Tibial nerve (tissue), 4 donors: ENCODE measurements around the gene KIF3B. TPM values are rescaled to one million over a fixed set of nuclear protein-coding genes. Genes with fewer than 3 reads are reported as not detected.

Source experiments
- DNase-seq, 2 donors: peaks; one replicate each; pipeline ENCODE4 v3.0.0-alpha.2; 2019; ENCODE audit warnings: low spot score in 2 of 2
- H3K27ac ChIP-seq, 4 donors: fragments of 200-600 bp; sonication (generic) in 3 of 4; one replicate each; pipeline ENCODE4 v1.5.1; 2017 to 2019; ENCODE audit warnings: mild to moderate bottlenecking in 1 of 4
- H3K27me3 ChIP-seq, 2 donors: fragments of 200-600 bp; sonication (generic) in 1 of 2; one replicate each; pipeline versions ENCODE4 v1.5.1 to v1.6.0; 2017 to 2019
- H3K36me3 ChIP-seq, 3 donors: fragments of 200-600 bp; sonication (generic); one replicate each; pipeline ENCODE4 v1.5.1; 2018 to 2019
- H3K4me1 ChIP-seq, 4 donors: fragments of 200-600 bp; sonication (generic) in 3 of 4; one replicate each; pipeline ENCODE4 v1.5.1; 2017 to 2019
- H3K4me3 ChIP-seq, 4 donors: fragments of 200-600 bp; sonication (generic) in 3 of 4; one replicate each; pipeline ENCODE4 v1.5.1; 2017 to 2019; ENCODE audit warnings: mild to moderate bottlenecking in 1 of 4, moderate library complexity in 1 of 4
- H3K9me3 ChIP-seq, 4 donors: fragments of 200-600 bp; sonication (generic) in 3 of 4; one replicate each; pipeline ENCODE4 v1.5.1; 2017 to 2019
- EP300 ChIP-seq, 2 donors: sonication (generic); formaldehyde crosslinking; IDR thresholded peaks; one replicate each; pipeline ENCODE4 v1.6.1; 2017; ENCODE audit warnings: antibody characterized with exemption in 2 of 2, mild to moderate bottlenecking in 1 of 2
- POLR2A ChIP-seq, 2 donors: fragments of 450-650 bp; IDR thresholded peaks; one replicate each; pipeline ENCODE4 v1.6.1; 2017; ENCODE audit warnings: antibody characterized with exemption in 2 of 2, mild to moderate bottlenecking in 2 of 2, moderate library complexity in 2 of 2
- WGBS, 2 donors: methylation state at CpG; one replicate each; pipeline ENCODE4 v1.1.5; 2018; 5-methylcytosine and 5-hydroxymethylcytosine counted together
- total RNA-seq, 4 donors: library from RNA; depleted of rRNA; stranded (reverse); fragments of >200 nt; gene quantifications; one replicate each; pipeline ENCODE4 v1.1.0, GENCODE V29; 2016
- TF ChIP-seq, protein P1 (sequence below), 5 experiments: fragments of 200-600 bp in 3 of 5; fragments of 450-650 bp in 2 of 5; sonication (generic) in 3 of 5; IDR thresholded peaks; one replicate each; pipeline ENCODE4 v1.5.1; 2016 to 2019; ENCODE audit warnings: antibody characterized with exemption in 5 of 5, mild to moderate bottlenecking in 3 of 5, moderate library complexity in 2 of 5

The KIF3B gene
- total RNA-seq, 4 donors from 2014 or later, result 27.3 to 32.9 (median 31.7) TPM

DNA sequence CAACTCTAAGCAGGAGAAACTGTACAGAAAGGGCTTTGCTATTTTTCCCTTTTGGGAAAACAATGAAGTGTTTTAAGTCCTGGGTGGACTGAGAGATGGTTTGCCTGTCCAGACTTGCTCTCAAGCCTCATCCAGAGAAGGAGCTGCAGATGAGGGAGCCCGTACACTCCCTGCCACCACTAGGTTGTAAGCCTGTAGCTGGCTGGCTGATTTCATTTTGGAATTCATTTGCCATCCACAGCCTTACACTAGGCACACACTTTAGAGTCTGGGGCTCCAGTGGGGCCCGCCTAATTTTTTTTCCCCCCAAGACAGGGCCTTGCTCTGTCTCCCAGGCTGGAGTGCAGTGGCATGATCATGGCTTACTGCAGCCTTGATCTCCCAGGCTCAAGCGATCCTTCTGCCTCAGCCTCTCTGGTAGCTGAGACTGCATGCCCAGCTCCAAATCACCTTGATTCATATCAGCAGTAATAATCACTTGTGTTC lies 41.4 kb upstream of the KIF3B start:
- TF ChIP-seq, protein P1, sequence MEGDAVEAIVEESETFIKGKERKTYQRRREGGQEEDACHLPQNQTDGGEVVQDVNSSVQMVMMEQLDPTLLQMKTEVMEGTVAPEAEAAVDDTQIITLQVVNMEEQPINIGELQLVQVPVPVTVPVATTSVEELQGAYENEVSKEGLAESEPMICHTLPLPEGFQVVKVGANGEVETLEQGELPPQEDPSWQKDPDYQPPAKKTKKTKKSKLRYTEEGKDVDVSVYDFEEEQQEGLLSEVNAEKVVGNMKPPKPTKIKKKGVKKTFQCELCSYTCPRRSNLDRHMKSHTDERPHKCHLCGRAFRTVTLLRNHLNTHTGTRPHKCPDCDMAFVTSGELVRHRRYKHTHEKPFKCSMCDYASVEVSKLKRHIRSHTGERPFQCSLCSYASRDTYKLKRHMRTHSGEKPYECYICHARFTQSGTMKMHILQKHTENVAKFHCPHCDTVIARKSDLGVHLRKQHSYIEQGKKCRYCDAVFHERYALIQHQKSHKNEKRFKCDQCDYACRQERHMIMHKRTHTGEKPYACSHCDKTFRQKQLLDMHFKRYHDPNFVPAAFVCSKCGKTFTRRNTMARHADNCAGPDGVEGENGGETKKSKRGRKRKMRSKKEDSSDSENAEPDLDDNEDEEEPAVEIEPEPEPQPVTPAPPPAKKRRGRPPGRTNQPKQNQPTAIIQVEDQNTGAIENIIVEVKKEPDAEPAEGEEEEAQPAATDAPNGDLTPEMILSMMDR (IDR thresholded peaks at IDR 0.05), result no peak
- no peak for TF ChIP-seq POLR2A (IDR thresholded peaks at IDR 0.05)
- no peak for TF ChIP-seq EP300 (IDR thresholded peaks at IDR 0.05)
- peaks cover 0 to 63% (median 11%) of the 10 kb centered on the region in 3 donors for H3K36me3 ChIP-seq

DNA sequence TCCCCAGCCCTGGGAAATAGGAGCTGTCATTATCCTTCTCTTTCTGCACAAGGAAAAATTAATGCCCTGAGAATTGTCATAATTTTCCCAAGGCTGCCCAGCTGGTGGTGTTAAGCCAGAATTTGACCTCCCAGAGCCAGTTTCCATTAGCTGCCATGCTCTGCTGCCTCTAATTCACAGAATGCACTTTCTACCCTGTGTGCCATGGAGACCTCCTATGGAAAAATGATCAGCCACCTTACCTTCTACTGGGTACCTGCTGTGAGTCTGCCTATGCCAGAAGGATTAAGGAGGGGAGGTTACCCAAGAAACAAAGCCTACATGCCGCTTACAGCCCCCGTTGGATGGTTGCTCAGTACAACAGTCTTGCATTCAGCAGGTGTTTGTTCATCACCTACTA lies 40.6 kb upstream of the KIF3B start:
- peaks cover 0 to 5% (median 0%) of the 10 kb centered on the region in 4 donors for H3K4me1 ChIP-seq
- no peak for DNase-seq
- TF ChIP-seq, protein P1 (IDR thresholded peaks at IDR 0.05), result no peak
- TF ChIP-seq POLR2A (IDR thresholded peaks at IDR 0.05) (no peak), EP300 (IDR thresholded peaks at IDR 0.05) (no peak)
- no peak overlapping the region for H3K27ac ChIP-seq
- no peaks in the 10 kb centered on the region for H3K27me3 ChIP-seq
- H3K4me3 ChIP-seq, result no peak overlapping the region
- H3K36me3 ChIP-seq, result peaks cover 0 to 56% (median 11%) of the 10 kb centered on the region in 3 donors
- H3K9me3 ChIP-seq, result no peaks in the 10 kb centered on the region
- WGBS, 2 donors, result 91 to 95% methylated on average over 2 of the region's 2 CpGs

More for the DNA sequence above, 41.4 kb upstream of the KIF3B start:
- H3K4me3 ChIP-seq, result no peak overlapping the region
- H3K4me1 ChIP-seq, result peaks cover 0 to 6% (median 0%) of the 10 kb centered on the region in 4 donors
- no peaks in the 10 kb centered on the region for H3K9me3 ChIP-seq
- WGBS, 2 donors, result 90 to 91% methylated on average over 3 of the region's 3 CpGs
- DNase-seq, result no peak
- no peaks in the 10 kb centered on the region for H3K27me3 ChIP-seq
- H3K27ac ChIP-seq, result no peak overlapping the region

DNA sequence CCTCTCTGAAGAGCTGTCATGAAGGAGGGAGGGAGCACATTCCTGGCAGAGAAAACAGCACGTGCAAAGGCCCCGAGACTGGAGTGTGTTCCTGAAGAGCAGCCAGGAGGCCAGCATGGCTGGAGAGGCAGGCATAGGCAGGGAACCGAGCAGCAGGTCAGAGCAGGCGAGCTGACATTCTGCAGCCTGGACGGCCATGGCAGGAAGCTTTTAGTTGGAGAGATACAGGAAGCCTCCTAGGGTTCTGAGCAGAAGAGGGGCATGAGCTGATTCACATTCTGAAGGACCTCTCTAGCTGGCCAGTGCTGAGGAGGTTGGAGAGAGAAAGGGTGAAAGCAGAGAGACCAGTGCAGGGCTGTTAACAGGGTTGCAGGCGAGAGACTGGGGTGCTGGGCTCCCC lies 40.0 kb upstream of the KIF3B start:
- DNase-seq, result no peak
- 83 to 84% methylated on average over 6 of the region's 6 CpGs for WGBS, 2 donors
- no peaks in the 10 kb centered on the region for H3K9me3 ChIP-seq
- no peaks in the 10 kb centered on the region for H3K4me1 ChIP-seq
- no peak overlapping the region for H3K27ac ChIP-seq
- H3K27me3 ChIP-seq, result no peaks in the 10 kb centered on the region
- TF ChIP-seq POLR2A (IDR thresholded peaks at IDR 0.05) (no peak), EP300 (IDR thresholded peaks at IDR 0.05) (no peak)
- TF ChIP-seq, protein P1 (IDR thresholded peaks at IDR 0.05), result no peak
- H3K4me3 ChIP-seq, result no peak overlapping the region
- peaks cover 0 to 50% (median 11%) of the 10 kb centered on the region in 3 donors for H3K36me3 ChIP-seq

DNA sequence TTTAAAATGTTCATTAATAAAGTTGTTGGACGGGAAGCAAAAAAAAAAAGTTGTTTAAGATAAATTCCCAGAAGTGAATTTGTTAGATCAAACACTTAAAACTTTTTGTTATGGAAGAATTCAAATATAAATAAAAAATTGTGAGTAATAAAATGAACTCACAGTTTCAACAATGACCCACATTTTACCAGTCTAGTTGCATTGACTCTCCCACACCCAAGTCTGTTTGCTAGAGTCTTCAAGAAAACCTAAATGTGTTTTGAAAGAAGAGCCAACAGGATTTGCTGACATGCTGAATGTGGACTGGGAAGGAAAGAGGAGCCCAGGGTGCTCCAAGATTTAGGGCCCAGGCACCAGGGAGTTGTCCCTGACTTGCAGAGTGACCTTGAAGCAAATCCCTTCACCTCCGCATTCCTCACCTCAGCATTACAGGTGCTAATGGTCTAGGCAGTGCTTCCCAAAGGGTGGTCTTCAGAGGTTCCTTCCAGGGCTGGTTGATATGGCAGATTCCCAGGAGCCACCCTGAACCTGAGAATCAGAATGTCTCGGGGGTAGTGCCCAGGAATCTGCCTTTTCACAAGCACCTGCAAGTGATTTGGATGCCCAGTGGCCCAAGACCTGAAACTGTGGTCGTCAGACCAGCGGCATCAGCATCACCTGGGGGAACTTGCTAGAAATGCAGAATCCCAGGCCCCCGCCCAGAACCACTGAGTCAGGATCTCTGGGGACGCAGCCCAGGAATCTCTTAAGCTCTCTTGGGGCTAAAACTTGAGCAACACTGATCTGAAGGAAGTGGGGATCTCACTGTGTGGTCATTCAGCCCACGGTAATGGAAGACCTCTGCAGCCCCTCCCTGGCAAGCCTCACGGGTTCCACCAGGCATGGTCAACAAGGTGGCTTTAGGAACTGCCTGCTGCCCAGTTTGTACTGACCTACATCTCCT lies 38.7 kb upstream of the KIF3B start:
- peaks cover 0 to 37% (median 11%) of the 10 kb centered on the region in 3 donors for H3K36me3 ChIP-seq
- H3K4me3 ChIP-seq, result no peak overlapping the region
- 78 to 79% methylated on average over 8 to 9 of the region's 9 CpGs for WGBS, 2 donors
- no peaks in the 10 kb centered on the region for H3K9me3 ChIP-seq
- DNase-seq, result no peak
- H3K27me3 ChIP-seq, result no peaks in the 10 kb centered on the region
- TF ChIP-seq, protein P1 (IDR thresholded peaks at IDR 0.05), result no peak
- TF ChIP-seq EP300 (IDR thresholded peaks at IDR 0.05), result no peak
- no peak for TF ChIP-seq POLR2A (IDR thresholded peaks at IDR 0.05)
- no peaks in the 10 kb centered on the region for H3K4me1 ChIP-seq
- no peak overlapping the region for H3K27ac ChIP-seq

DNA sequence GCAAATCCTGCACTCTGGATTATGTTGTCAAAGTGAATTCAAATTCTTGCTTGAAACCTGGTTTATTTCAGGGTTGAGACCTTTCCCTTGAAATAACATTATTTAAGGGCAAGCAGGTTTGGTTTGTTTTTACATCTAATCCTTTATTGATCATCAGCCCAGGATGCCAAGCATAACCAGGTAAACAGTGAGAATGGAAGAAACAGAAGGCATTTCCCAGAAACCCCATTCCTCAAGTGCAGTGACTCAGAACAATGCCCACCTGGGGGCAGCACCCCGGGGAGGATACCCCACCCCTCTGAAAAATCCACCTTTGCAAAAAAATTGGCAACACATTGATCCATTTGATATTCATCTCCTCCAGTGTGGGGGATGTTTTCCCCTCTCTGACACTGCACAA lies 37.2 kb upstream of the KIF3B start:
- H3K36me3 ChIP-seq, result peaks cover 0 to 22% (median 4%) of the 10 kb centered on the region in 3 donors
- DNase-seq, result no peak
- no peaks in the 10 kb centered on the region for H3K27me3 ChIP-seq
- 5 to 8% methylated on average over 1 of the region's 1 CpG for WGBS, 2 donors
- H3K4me1 ChIP-seq, result no peaks in the 10 kb centered on the region
- TF ChIP-seq, protein P1 (IDR thresholded peaks at IDR 0.05), result no peak
- TF ChIP-seq EP300 (IDR thresholded peaks at IDR 0.05) (no peak), POLR2A (IDR thresholded peaks at IDR 0.05) (no peak)
- no peak overlapping the region for H3K4me3 ChIP-seq
- H3K9me3 ChIP-seq, result no peaks in the 10 kb centered on the region
- H3K27ac ChIP-seq, result no peak overlapping the region
